B cell (primary cell): Measurements from ENCODE around the gene PRKCZ. TPM values are rescaled to one million over a fixed set of nuclear protein-coding genes. Genes with fewer than 3 reads are reported as not detected.

Experiments
- ATAC-seq: fragments of 200-7000 bp; cut with Tn5 transposase; one replicate; pipeline ENCODE4 v1.10.0; 2021; ENCODE audit warnings: low read depth, mild to moderate bottlenecking, moderate number of reproducible peaks, moderate library complexity
- CTCF ChIA-PET: fragments of 350-600 bp; sonication (Branson Sonifier 250); formaldehyde crosslinking; loops from one replicate; lab custom pipeline; 2021; ENCODE audit warnings: antibody characterized with exemption, inconsistent platforms; lab: Charles Lee
- POLR2A ChIA-PET: fragments of 350-600 bp; sonication (Branson Sonifier 250); formaldehyde crosslinking; loops from one replicate; lab custom pipeline; 2021; ENCODE audit warnings: antibody characterized with exemption; lab: Charles Lee
- DNase-seq: peaks from one replicate; pipeline ENCODE4 v3.0.0; 2013
- H2AFZ ChIP-seq: 2 replicates; pipeline ENCODE4 v1.6.1; 2012; ENCODE audit warnings: mild to moderate bottlenecking, low read depth, low read length; ENCODE audit not compliant: insufficient read depth, poor library complexity, severe bottlenecking
- H3K27ac ChIP-seq, 2 donors: 1 replicate in 1 of 2; 2 replicates in 1 of 2; pipeline ENCODE4 v1.5.1; 2012 to 2013; ENCODE audit warnings: low read length in 2 of 2, mild to moderate bottlenecking in 2 of 2, moderate library complexity in 1 of 2
- H3K27me3 ChIP-seq, 4 experiments: fragments of 200-600 bp in 1 of 4; sonication (generic) in 1 of 4; replicated peaks in 1 of 4; 1 replicate in 2 of 4; 2 replicates in 2 of 4; pipeline versions ENCODE4 v1.6.1 to v1.7.0; 2013 to 2016; ENCODE audit warnings: low read length in 3 of 4, mild to moderate bottlenecking in 2 of 4, mixed read lengths in 1 of 4, moderate library complexity in 1 of 4; ENCODE audit not compliant: insufficient read depth in 4 of 4, control insufficient read depth in 3 of 4; ENCODE audit errors: control extremely low read depth in 1 of 4
- H3K36me3 ChIP-seq, 2 experiments: replicated peaks in 1 of 2; 1 replicate in 1 of 2; 2 replicates in 1 of 2; pipeline versions ENCODE4 v1.6.1 to v1.7.1; 2013; ENCODE audit warnings: low read length in 1 of 2; ENCODE audit not compliant: insufficient read depth in 2 of 2, control insufficient read depth in 1 of 2; ENCODE audit errors: control extremely low read depth in 1 of 2, extremely low read depth in 1 of 2
- H3K4me1 ChIP-seq, 2 donors: fragments of 200-600 bp in 1 of 2; sonication (generic) in 1 of 2; 1 replicate in 1 of 2; 2 replicates in 1 of 2; pipeline versions ENCODE4 v1.5.1 to v1.6.1; 2013 to 2017; ENCODE audit warnings: low read length in 2 of 2; ENCODE audit not compliant: control insufficient read depth in 2 of 2, insufficient read depth in 2 of 2
- H3K4me2 ChIP-seq: replicated peaks from 2 replicates; pipeline ENCODE3; 2012; ENCODE audit warnings: mild to moderate bottlenecking, low read depth, low read length; ENCODE audit not compliant: poor library complexity, severe bottlenecking
- H3K4me3 ChIP-seq, 5 experiments: fragments of 200-600 bp in 1 of 5; sonication (generic) in 1 of 5; 1 replicate in 3 of 5; 2 replicates in 2 of 5; pipeline versions ENCODE4 v1.5.1 to v1.7.0; 2011 to 2016; ENCODE audit warnings: low read length in 4 of 5, mild to moderate bottlenecking in 4 of 5, low read depth in 2 of 5, control low read depth in 1 of 5, moderate library complexity in 1 of 5; ENCODE audit not compliant: insufficient read depth in 1 of 5; ENCODE audit errors: control extremely low read depth in 1 of 5, extremely low read depth in 1 of 5
- H3K79me2 ChIP-seq: fragments of 200-600 bp; sonication (generic); one replicate; pipeline ENCODE4 v1.6.0; 2016; ENCODE audit warnings: low read length; ENCODE audit not compliant: control insufficient read depth, insufficient read depth
- H3K9ac ChIP-seq: fragments of 200-600 bp; sonication (generic); 2 replicates; pipeline ENCODE4 v1.6.1; 2017; ENCODE audit warnings: mild to moderate bottlenecking, low read length, moderate library complexity
- H3K9me3 ChIP-seq, 3 donors: one replicate each; pipeline versions ENCODE4 v1.6.1 to v1.7.1; 2013; ENCODE audit warnings: low read length in 2 of 3; ENCODE audit not compliant: control insufficient read depth in 2 of 3, insufficient read depth in 1 of 3; ENCODE audit errors: control extremely low read depth in 1 of 3
- H4K20me1 ChIP-seq: 2 replicates; pipeline ENCODE4 v1.6.0; 2012; ENCODE audit warnings: mild to moderate bottlenecking, low read length; ENCODE audit not compliant: insufficient read depth, control insufficient read depth, poor library complexity, severe bottlenecking
- H3K27ac Mint-ChIP-seq: one replicate; pipeline ENCODE4 v1.8.0; 2021; ENCODE audit warnings: mixed read lengths
- H3K27me3 Mint-ChIP-seq: one replicate; pipeline ENCODE4 v1.8.0; 2021; ENCODE audit warnings: mixed read lengths
- H3K4me1 Mint-ChIP-seq: one replicate; pipeline ENCODE4 v1.8.0; 2021; ENCODE audit warnings: mixed read lengths
- H3K4me3 Mint-ChIP-seq: one replicate; pipeline ENCODE4 v1.8.0; 2021; ENCODE audit warnings: mixed read lengths
- H3K9me3 Mint-ChIP-seq: one replicate; pipeline ENCODE4 v1.8.0; 2022; ENCODE audit warnings: mixed read lengths; ENCODE audit not compliant: insufficient read depth
- CTCF ChIP-seq: fragments of 200-600 bp; IDR thresholded peaks from one replicate; pipeline ENCODE4 v1.8.0; 2022; ENCODE audit warnings: antibody characterized with exemption, mild to moderate bottlenecking
- EZH2 ChIP-seq: IDR thresholded peaks from 2 replicates; pipeline ENCODE4 v1.6.1; 2012; ENCODE audit warnings: borderline replicate concordance, low read depth, mild to moderate bottlenecking, moderate library complexity, low read length; ENCODE audit not compliant: insufficient read depth, poor library complexity, severe bottlenecking
- WGBS: methylation state at CpG from one replicate; pipeline ENCODE4 v1.1.5; 2013; ENCODE audit warnings: missing lambda C conversion rate; ENCODE audit not compliant: insufficient coverage; 5-methylcytosine and 5-hydroxymethylcytosine counted together
- intact Hi-C: fragments of 100-400 bp; cut with micrococcal nuclease; formaldehyde crosslinking; loops from one replicate; pipeline ENCODE4 v1.10.0; 2022
- polyA plus RNA-seq: library from polyadenylated mRNA; depleted of rRNA; stranded (reverse); fragments of >200 nt; gene quantifications from 2 replicates; pipeline ENCODE4 v1.2.3, GENCODE V29; 2012
- total RNA-seq, 2 donors: library from RNA; stranded (reverse); fragments of 120-200 nt in 1 of 2; gene quantifications; 1 replicate in 1 of 2; 2 replicates in 1 of 2; pipeline versions ENCODE4 v1.2.3 to v1.2.4, GENCODE V29; 2013 to 2022

Gene PRKCZ
- total and polyA plus RNA-seq, 2 donors (not counting 1 experiment from before 2014, with no cell fraction given) = 17.9 to 53.2 TPM

GRCh38 chr1:2045468-2046173, 4.6 kb upstream of the PRKCZ start:
- ChIA-PET POLR2A (interaction anchor here (0.6 to 0.7 kb wide), 2 partner anchors 47 to 134 kb away, joined by 3 to 4 read pairs; no protein-coding TSS in a partner anchor), CTCF (interaction anchor here (0.9 to 3.5 kb wide), 15 partner anchors 8 to 341 kb away, joined by 3 to 30 read pairs (median 5); no protein-coding TSS in a partner anchor)
- Histone ChIP-seq H3K9ac (no peak overlapping the region), H3K9me3 (peaks cover 0 to 3% (median 0%) of the 10 kb centered on the region in 3 donors), H3K4me1 (peaks cover 19 to 28% of the 10 kb centered on the region in 2 donors), H3K27me3 (peaks cover 0 to 39% (median 15%) of the 10 kb centered on the region in 4 experiments), H3K79me2 (peaks cover 14% of the 10 kb centered on the region), H3K4me3 (no peak overlapping the region), H4K20me1 (no peaks in the 10 kb centered on the region), H3K36me3 (no peaks in the 10 kb centered on the region), H3K27ac (no peak overlapping the region), H3K4me2 (peak overlapping the region; percentile 85), H2AFZ (no peak overlapping the region)
- ATAC-seq = no peak
- WGBS = 69% methylated on average over 15 of the region's 15 CpGs
- DNase-seq = no peak
- Mint-ChIP-seq H3K27me3 (peaks cover 14% of the 10 kb centered on the region), H3K4me1 (peaks cover 27% of the 10 kb centered on the region), H3K27ac (peak overlapping the region; percentile 46), H3K9me3 (no peaks in the 10 kb centered on the region), H3K4me3 (peak overlapping the region; percentile 67)
- TF ChIP-seq CTCF = no peak
- no peak for TF ChIP-seq EZH2
- intact Hi-C loops = loop anchor here (1.0 to 2.0 kb wide), 2 partner anchors 101 to 137 kb away; no protein-coding TSS in a partner anchor
